ENCODE measurements around the gene CCDC43.
"Not testable (repeated sequence)": the region's sequence is repeated elsewhere in the genome, so short reads cannot be mapped to it uniquely, and the experiment has no call there.

The CCDC43 gene

GRCh38 chr17:44690746-44691306 is 1.2 kb upstream of the CCDC43 start:
- POLR2A ChIA-PET, result not testable (repeated sequence)
- CTCF ChIA-PET, result interaction anchor here (0.7 to 2.4 kb wide), 9 partner anchors 9 to 157 kb away, joined by 3 to 8 read pairs (median 4); partner anchors contain the start of gene DBF4B
- DNase-seq (ENCODE audit: extremely low spot score), result peak; percentile 32
- TF ChIP-seq, protein P1, sequence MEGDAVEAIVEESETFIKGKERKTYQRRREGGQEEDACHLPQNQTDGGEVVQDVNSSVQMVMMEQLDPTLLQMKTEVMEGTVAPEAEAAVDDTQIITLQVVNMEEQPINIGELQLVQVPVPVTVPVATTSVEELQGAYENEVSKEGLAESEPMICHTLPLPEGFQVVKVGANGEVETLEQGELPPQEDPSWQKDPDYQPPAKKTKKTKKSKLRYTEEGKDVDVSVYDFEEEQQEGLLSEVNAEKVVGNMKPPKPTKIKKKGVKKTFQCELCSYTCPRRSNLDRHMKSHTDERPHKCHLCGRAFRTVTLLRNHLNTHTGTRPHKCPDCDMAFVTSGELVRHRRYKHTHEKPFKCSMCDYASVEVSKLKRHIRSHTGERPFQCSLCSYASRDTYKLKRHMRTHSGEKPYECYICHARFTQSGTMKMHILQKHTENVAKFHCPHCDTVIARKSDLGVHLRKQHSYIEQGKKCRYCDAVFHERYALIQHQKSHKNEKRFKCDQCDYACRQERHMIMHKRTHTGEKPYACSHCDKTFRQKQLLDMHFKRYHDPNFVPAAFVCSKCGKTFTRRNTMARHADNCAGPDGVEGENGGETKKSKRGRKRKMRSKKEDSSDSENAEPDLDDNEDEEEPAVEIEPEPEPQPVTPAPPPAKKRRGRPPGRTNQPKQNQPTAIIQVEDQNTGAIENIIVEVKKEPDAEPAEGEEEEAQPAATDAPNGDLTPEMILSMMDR (IDR thresholded peaks at IDR 0.05; ENCODE audit: control extremely low read depth, extremely low read depth, low read depth, missing control alignments), result peak; percentile 7

DNA sequence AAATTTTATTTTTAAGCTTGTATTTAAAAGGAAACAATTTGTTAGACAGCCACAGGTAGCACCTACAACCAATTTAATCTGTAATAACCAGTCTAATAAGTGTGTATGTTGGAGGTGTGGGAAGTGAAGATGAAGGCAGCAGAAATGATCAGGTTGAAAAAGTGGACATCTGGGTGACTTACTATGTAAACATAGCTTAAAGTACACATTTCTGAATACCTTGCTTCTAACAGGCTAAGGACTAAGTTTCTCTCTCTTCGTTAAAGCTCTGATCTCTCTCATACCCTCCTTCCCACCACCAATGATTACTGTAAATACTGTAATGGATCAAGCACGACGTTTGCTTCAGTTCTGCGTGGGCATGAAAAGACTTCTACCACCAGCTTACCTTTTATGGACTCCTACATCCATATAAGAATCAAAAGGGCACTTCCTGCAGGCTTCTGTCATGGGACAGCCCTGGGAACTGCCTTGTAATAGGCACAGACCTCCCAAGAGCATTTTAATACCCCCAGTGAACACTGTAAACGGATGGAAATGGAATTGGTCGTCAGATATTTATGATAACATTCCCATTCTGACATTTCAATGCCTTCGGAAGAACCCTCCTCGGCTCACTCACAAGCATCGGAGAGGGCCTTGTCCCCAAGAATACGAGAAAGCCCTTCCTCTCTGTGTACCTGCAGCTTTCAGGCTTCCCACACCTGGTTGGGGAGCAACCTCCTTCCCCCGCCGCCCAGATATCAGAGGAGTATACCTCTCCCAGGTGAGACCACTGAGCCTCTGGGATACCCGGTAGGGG is 700 bp downstream of the CCDC43 start:
- DNase-seq (ENCODE audit: extremely low spot score), result peak; percentile 16
- CTCF ChIA-PET, result interaction anchor here (0.8 to 1.6 kb wide), 4 partner anchors 16 to 540 kb away, joined by 3 read pairs; no protein-coding TSS in a partner anchor
- POLR2A ChIA-PET, result no interaction called here
- TF ChIP-seq, protein P1 (IDR thresholded peaks at IDR 0.05; ENCODE audit: control extremely low read depth, extremely low read depth, low read depth, missing control alignments), result no peak

DNA sequence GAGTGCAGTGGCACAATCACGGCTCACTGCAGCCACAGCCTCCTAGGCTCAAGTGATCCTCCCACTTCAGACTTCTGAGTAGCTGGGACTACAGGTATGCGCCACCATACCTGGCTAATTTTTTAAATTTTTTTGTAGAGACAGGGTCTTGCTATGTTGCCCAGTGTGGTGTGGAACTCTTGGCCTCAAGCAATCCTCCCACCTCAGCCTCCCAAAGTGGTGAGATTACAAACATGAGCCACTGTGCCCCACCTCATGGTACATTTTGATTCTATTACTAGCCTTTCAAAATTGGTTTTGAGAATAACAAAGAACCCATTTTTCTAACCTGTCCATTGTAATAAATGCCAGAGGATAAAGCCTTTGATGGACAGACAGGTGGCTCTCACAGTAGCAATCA is 1.4 kb downstream of the CCDC43 start:
- TF ChIP-seq, protein P1 (IDR thresholded peaks at IDR 0.05; ENCODE audit: control extremely low read depth, extremely low read depth, low read depth, missing control alignments), result no peak
- CTCF ChIA-PET, result interaction anchor here (0.9 to 1.6 kb wide), 3 partner anchors 16 to 540 kb away, joined by 3 read pairs; no protein-coding TSS in a partner anchor
- DNase-seq (ENCODE audit: extremely low spot score), result no peak
- POLR2A ChIA-PET, result no interaction called here

- CTCF ChIA-PET, result interaction anchor here (0.9 to 1.6 kb wide), 2 partner anchors 15 to 539 kb away, joined by 3 read pairs; no protein-coding TSS in a partner anchor
- DNase-seq (ENCODE audit: extremely low spot score), result no peak
- POLR2A ChIA-PET, result no interaction called here
- TF ChIP-seq, protein P1 (IDR thresholded peaks at IDR 0.05; ENCODE audit: control extremely low read depth, extremely low read depth, low read depth, missing control alignments), result no peak
These were observed 1.8 kb downstream of the CCDC43 start for GRCh38 chr17:44687756-44688155.

DNA sequence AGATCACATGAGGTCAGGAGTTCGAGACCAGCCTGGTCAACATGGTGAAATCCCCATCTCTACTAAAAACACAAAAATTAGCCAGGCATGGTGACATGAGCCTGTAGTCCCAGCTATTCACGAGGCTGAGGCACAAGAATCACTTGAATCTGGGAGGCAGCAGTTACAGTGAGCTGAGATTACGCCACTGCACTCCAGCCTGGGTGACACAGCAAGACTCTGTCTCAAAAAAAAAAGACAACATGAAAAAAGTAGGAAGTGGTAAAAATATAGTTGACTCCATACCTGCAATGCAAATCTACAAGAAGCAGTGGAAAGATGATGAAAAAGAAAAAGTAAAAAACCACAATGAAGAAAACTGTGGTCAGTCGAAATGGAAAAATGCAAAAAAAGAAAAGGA is 6.3 kb downstream of the CCDC43 start:
- POLR2A ChIA-PET; DNase-seq (ENCODE audit: extremely low spot score): not testable (repeated sequence)
- CTCF ChIA-PET, result interaction anchor here (1.7 kb wide), 1 partner anchor 12 kb away, joined by 4 read pairs; no protein-coding TSS in a partner anchor

DNA sequence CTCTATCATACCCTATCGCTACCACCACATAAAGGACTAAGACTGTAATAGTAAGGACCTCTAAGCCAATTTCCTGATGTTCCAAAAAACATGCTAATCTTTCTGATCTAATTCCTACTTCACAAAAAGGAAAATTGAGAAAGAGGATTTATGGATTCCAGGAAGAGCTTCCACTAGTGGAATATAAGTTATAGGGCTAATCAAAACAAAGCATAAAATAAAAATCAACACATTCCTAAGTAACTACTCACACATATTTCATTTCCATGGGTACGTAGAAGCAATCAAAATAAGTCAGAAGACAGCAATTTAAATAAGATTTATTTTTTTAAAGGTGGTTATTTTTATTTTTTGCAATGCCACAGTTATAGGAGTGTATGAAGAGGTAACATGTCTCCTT is 12.4 kb downstream of the CCDC43 start:
- TF ChIP-seq, protein P1 (IDR thresholded peaks at IDR 0.05; ENCODE audit: control extremely low read depth, extremely low read depth, low read depth, missing control alignments), result no peak
- ChIA-PET POLR2A (no interaction called here), CTCF (interaction anchor here (1.2 to 1.8 kb wide), 2 partner anchors 97 to 143 kb away, joined by 4 read pairs; no protein-coding TSS in a partner anchor)
- DNase-seq (ENCODE audit: extremely low spot score), result no peak

DNA sequence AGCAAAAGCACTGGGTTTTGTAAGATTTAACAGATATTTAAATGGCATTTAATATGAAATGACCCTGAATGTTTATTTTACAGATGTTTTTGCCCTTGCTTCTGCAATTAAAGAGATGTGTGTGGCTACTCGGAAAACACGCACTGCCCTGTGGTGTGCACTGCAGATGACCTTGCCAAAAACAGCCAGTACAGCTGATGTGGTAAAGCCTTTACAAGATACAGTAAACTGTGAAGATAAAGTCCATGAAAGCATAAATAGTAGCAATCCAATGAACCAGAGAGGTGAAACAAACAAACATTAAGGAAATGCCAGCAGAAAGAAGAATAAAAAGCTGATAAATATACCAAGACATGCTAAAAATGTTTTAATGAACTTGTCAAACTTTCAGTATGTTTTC is 15.7 kb downstream of the CCDC43 start:
- TF ChIP-seq, protein P1 (IDR thresholded peaks at IDR 0.05; ENCODE audit: control extremely low read depth, extremely low read depth, low read depth, missing control alignments), result no peak
- POLR2A ChIA-PET, result no interaction called here
- no peak for DNase-seq (ENCODE audit: extremely low spot score)
- CTCF ChIA-PET, result no interaction called here

All from GM10248 (cell line).